ENCODE data around the gene SUPT3H.

The SUPT3H gene

DNA sequence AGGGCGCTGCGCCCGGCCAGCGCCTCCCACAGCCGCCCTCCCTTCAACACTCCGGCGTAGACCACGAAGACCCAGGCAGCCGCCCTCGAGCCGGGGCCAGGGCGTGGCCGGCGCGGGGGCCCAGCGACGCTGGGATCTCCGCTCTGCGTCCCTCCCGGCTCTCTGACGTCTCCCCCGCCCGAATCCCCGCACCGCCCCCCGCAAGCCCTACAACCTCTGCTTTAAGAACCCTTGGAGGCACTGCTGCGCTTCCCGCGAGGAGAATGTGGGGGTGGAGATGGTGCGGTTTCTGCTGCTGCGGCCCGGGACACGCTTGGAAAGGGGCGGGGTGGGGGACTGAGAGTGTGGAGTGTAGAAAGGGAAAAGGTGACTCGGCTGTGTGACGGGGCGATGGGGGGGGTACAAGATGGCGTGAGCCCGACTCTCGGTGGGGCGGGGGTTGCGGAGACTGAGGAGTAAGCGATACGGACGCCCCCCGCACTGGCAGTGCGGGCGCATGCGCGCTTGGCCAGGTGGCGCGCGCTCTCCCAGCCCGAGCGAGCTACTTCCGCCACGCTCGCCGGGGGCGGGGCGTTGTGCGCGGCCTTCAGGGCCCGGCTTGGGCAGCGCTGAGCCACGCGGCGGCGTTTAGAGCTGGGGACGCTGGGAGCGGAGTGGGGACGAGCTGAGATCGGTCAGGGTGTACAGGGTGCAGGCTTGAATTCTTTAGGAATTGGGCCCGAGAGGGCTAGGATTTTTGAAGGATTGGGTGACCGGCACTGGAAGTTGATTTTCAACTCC lies at the start of gene SUPT3H:
TSS of gene SUPT3H (minus strand) at position 381 of the 780 bp plus-strand sequence.
- peak; percentile 92 for DNase-seq

DNA sequence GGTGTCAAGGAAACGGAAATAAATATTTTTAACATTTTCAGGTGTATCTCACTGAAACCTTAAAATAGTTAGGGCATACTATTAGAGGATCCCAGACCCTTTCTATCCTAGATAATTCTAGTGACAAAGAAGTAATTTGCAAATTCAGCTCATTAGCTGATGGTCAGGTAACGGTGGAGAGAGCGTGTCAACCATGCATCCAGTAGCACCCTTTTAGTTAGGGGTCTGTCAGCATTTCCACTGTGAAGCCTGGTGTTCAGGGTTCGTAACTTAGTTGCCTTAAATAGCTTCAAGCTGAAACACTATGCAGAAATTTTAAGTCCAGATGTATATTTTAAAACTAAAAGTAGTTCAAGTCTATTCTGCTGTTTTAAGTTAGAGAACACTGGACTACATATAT lies 48.5 kb upstream of the SUPT3H start:
- DNase-seq = no peak

DNA sequence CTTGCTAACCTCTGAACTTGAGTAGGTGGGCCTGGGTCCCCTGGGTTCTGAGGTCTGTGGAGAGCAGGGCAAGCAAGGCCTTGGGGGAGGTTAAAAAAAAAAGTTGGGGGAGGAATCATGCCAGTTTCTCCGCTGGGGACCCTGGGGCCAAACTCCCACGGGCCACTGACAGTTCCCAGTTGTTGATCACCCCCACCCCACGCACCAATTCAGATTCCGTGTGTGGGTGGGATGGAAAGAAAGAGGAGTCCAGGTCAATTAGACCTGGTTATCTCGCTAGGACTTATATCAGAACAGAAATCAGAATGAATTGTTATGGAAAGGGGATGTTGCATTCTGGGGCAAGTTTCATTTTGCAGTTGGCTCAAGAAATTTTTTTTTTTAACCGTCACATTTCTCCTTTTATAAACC lies 46.7 kb upstream of the SUPT3H start:
- DNase-seq = no peak

DNA sequence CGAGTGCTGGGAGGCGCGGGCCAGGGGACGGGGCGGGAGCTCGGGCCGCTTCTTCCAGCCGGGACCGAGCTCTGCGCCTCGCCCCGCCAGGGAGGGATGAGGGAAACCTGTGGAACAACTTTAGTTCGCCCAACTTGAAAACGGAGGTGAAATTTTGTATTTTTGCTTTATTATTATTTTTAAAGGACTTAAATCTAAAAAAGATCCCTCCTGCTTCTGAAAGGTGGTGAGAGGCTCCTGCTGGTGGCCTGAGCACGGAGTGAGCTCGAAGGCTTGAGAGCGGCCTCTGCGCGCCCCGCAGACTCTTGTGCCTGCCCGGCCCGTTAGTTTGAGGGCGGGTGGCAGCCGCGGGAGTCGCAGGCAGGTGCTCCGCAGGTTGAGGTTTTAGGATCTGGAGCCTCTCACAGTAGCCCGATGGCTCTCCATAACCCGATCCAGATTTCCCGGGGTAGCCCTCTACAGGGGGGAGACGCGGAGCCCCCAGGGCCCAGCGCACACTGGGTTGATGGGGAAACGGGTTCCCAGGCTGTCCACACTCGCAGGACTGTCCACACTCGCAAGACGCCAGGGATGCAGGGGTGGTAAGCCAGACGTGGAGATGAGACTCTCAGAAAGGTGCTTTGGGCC lies 46.2 kb upstream of the SUPT3H start:
- DNase-seq = no peak

DNA sequence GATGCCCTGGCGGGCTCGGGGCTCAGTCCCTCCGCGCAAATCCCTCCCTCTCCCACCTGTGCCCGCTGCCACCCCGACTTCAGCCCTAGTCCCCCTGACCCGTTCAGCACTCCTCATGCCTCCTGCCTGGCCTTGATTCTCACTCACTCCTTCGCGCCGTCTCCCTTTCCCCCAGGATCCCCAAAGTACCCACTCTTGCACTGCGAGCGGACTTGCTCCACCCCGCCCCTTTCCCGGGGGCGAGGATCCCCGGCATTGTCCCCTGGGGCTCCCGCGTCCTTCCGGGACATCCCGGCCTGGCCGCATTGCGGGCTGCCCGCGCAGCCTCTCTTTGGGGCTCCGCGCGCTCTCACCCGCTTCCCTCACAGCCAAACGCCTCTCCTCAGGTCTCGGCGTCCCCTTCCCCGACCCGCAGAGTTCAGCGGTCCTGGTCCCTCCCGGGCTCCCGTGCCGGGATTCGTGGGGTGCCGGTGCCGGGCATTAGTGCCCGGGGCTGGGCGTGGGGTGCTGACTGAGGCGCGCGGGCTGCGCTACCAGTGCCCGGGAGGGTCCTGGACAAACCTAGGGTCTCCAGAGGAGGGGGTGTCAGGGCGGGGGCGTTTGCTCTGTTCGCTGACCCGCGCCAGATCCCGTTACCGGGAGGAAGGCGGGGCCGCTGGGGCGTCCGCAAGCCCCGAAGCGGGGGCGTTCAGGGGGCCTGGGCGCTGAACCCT lies 45.5 kb upstream of the SUPT3H start:
- peak; percentile 18 for DNase-seq

DNA sequence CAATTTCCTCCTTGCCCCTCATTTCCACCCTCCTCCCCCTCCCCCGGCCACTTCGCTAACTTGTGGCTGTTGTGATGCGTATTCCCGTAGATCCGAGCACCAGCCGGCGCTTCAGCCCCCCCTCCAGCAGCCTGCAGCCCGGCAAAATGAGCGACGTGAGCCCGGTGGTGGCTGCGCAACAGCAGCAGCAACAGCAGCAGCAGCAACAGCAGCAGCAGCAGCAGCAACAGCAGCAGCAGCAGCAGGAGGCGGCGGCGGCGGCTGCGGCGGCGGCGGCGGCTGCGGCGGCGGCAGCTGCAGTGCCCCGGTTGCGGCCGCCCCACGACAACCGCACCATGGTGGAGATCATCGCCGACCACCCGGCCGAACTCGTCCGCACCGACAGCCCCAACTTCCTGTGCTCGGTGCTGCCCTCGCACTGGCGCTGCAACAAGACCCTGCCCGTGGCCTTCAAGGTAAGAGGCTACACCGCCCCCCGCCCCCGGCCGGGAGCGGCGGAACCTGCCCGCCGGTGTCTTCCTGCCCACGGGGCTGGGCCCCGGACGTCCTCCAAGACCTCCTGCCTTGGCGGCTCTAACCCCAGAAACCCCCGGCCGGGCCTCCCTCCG lies 44.9 kb upstream of the SUPT3H start:
- DNase-seq = peak; percentile 61

DNA sequence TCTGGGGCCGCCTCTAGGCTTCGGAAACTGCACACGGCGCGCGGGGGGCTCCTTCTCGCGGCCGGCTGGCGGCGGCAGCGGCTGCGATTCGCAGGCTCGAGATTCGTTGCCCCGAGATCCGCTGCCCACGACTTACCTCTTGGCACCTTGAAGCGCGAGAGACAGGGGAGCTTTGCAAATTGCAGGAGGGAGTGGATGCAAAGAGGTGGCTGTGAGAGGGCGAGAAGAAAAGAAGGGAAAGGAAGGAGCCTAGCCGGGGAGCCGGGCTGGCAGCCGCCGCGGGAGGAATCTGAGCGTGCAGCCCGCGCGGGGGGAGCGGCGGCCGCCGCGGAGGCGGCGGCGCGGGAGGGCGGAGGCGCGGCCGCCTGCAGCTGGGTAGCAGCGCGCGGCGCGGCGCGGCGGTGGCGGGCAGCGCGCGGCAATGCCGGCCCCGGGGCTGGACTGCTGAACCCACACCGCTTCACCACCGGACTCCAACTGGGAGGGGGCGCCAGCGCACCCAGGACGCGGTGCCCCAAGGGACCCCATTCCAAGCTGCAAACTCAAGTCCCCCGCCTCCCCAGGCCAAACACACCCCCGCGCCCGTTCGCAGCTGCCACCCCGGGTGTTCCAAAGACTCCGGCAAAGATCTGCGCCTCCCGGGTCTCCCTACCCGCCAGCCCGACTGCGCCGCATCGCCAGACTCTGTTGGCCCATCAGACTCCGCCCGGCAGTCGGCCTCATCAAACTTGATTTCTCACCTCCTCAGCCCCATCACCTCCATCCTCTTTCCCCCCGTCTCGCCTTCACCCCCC lies 44.2 kb upstream of the SUPT3H start:
- peak; percentile 78 for DNase-seq

DNA sequence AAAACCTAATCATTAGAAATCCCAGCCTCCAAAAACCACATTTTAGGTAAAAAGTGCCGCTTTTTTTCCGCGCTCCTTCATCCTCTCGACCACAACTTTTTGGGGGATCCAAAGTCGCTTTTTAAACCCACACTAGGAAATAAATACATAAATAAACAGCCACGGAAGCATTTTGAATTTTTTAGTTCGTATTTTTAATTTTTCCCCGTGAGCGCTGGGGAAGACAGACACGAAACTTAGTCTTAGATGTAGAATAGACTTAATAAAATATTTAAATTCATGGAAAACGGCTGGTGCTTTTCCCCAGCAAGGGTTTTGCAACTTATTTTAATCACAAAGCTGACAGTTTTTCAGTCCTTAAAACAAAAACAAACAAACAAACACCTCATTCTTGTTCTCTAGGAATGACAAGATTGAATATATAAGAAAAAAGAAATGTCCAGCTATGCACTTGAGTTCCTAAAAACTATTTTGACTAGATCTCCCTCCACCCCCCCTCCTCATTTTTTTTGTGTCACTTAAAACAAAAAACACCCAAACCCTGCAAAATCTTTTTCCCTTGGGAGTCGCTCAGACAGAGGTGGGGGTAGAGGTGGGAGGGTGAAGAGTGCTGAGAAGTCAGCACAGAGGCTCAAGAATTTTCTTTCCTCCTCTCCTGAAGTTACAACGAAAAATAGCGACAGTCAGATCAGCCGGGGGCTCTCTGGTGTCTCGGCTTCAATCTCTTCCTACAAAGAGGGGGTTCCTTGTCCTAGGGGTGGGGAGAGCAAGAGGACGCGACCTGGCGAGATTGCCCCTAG lies 43.4 kb upstream of the SUPT3H start:
- no peak for DNase-seq

DNA sequence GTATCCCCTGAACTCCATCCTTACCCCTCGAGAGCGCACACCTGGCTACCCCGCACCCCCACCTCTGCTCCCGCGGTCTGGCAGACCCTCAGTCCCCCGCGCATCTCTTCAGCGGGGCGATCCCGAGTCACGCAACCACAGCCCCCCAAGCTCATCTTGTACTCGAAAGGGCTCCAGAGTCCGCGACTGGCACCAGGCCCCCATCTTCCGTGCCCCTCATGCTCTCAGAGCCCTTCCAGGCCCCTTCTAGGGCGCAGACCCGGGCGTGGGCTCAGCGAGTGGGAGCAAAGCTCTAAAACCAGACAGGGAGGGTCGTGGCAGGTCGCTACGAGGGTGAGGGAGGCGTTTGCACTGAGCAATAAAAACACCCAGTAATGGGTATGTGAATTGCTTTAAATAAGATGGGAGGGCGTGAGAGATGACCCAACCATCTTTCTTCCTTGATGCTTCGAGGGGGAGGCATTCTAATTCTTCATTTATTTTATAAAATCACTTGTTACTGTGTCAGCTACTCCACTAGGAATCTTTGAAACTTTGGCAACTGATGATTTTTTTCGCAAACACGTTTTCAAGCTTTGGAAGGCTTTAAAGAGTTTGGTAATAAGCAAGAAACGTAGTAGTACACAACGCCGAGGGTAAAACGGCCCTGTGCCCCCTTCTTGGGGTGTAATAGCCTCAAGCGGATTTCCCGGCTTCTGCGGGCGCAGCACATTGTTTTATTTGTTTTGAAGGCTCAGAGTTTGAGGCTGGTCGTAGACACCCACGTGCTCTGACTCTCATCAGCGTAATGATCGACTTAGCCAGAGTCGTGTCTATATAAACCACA lies 42.6 kb upstream of the SUPT3H start:
- peak; percentile 72 for DNase-seq

DNA sequence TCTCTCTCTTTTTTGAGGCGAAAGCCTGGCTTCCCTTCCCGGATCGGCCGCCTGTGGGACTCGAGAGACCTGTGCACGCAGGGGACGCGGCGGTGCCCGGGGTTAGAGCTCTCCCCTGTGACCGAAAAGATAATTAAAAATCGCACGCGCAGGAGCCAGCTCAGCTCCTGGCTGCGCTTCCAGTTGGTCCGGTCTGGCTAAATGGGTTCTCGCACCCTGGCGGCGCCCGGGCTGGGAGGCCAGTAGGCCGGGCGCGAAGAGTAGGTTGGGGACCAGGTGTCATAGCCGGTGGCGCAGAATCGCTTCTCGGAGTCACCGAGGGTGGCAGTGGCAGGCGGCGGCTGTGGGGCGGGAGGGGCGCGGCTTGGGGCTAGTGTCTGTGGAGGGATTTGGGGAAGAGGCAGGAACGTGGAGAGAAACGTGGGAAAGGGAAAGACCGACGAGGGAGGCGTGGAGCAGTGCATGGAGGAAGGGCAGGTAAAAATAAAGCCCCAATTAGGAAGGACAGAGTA lies 41.9 kb upstream of the SUPT3H start:
- DNase-seq = peak; percentile 74

DNA sequence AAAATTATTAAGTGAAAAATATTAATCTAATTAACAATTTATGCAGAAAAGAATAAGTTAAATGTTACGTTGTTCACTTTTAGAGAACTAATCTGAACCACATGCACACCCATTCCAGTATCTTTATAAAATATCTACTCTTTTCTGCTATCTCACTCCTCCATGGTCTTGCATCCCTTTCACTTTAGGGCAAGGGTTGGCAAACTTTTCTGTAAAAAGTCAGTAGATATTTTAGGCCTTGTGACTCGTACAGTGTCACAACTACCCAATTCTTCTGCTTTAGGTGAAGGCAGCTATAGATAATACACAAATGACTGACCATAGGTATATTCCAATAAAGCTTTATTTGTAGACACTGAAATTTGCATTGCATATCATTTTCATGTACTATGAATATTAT lies 39.7 kb upstream of the SUPT3H start:
- DNase-seq = no peak

DNA sequence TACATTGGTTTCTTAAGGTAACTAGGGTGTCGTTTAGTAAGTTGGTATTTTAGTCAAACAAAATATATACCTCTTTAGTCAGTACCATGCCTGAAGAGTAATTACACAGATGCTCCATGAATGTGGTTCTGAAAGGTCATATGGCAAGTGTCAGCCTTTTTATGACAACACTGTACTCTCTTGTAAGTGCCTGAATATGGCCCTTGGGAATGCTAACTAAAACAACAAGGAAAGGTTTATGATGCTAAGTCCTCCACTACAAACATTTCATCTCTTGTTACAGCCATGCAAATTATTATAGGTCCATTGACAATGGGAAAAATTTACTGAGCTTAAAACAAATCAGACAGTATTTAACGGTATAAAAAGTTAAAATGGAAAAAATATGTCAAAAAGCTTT lies 39.0 kb upstream of the SUPT3H start:
- peak; percentile 31 for DNase-seq

DNA sequence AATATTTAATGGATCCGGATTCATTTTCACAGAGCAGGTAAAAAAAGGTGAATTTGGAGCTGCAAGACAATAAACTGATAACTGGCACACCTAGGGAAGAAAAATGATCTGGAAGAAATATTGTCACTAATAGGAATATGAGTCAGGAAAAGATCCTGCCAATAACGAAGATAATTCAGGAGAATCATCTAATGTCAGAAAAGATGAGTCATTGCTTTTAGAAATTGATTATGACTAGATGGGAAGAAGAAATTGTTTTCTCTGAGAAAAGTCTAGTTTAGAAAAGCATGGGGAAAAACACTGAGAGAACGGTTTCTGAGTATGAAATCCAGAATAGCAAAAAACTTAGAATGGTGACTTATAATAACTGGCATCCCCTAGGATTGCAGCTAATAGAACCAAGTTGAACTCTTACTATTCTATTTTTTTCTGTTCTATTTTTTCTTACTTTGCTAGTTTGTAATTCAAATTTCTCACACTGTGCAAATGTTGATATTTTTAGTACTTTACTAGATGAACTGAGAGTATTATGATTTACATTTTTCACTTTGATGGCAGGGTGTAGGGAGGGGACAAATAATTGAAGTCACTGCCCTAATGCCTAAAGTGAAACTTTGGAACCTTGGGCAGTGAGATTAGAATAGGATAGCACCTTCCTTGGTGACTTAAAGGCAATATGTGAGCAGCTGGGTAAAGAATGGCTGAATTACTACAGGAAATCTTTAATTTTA lies 38.2 kb upstream of the SUPT3H start:
- DNase-seq = no peak

DNA sequence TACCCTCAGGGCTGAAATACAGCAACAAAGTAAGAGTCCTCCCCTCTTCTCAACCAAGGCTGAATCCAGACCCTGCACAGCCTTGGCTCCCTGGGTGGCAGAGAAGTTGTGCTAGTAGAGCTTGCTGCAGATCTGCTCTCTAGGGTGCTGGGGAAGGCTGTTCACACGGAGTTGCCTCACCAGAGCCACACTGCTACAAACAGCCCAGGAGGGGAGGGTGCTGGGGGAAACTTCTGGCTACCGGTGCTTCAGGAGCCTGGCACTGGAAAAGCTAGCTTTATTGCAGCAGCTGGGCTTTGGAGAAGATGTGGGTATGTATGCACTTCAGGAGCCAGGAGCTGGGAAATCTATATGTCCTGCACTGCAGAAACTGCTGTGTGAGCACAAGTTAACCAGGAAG lies 37.6 kb upstream of the SUPT3H start:
- no peak for DNase-seq

DNA sequence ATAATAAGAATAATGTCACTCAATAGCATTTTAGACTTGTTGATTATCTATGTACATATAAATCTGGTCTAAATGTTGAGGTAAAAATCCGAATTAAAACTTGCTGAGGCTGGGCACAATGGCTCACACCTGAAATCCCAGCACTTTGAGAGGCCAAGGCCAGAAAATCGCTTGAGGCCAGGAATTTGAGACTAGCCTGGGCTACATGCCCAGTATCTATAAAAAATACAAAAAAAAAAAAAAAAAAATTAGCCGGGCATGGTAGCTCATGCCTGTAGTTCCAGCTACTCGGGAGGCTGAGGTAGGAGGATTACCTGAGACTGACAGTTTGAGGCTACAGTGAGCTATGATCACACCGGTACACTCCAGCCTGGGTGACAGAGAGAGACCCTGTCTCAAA lies 34.2 kb upstream of the SUPT3H start:
- no peak for DNase-seq

DNA sequence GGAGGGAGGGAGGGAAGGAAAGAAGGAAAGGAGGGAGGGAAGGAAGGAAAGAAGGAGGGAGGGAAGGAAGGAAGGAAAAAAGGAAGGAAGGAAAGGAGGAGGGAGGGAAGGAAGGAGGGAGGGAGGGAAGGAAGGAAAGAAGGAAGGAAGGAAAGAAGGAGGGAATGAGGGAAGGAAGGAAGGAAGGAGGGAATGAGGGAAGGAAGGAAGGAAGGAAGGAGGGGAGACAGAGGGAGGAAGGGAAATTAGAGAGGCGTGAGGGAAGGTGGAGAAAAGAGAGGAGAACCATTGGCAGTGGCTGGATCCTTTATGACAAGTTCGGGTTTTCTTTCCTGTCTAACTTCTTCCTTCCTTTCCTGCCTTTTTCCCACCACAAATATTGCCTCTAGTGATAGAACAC lies 22.3 kb upstream of the SUPT3H start:
- DNase-seq = no peak

DNA sequence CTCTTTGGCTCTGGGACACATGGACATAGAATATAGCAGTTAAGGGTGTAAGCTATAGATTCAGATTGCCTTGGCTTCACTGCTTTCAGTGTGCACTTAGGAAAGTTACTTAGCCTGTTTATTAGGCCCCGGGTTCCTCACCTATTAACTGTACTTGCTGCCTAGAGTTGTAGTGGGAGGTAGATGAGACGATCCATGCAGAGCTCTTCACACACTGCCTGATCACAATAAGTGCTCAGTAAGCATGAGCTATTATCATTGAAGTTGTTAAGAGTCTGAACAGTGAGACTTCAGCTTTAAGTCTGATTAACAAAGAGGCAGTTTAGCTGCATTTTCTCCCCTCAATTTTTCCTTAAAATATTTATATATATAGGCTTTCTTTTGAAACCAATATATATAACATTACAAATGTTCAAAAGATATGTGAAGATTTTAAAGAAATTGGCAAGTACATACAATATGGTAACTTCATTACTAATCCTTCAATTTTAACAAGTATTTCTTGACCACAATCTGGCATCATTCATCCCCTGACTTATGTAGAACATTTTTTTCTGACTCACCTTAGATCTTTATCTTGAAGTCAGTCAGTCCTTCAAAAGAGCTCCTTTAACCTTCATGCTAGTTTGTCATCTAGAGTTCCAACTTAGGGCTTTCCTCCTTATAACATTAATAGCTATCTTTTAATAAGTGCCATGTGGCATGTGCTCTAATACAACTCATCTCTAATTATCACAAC lies 20.5 kb upstream of the SUPT3H start:
- DNase-seq = peak; percentile 21

DNA sequence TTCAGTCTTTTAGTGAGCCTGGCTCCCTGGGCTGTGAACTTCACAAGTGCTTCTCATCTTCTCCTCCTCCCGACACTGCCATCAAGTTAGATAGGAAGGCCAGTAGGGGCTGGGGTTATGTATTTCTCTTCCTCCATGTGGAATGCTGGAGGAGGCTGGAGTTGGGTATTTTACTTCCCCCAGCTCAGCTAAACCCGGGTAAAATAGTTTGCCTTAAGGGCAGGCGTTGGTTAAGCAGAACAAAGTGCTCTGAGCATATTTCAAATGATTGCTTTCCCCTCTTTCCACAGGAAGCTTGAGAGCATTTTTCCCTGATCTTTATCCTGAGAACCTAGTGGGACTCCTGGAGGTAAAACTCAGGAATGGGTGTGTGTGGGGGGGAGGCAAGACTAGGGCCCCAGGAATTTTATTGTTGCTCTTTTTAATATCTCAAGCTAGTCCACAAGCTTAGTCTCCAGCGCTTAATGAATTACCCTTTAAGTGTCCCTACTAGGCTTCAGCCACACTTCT lies 16.9 kb upstream of the SUPT3H start:
- DNase-seq = no peak

DNA sequence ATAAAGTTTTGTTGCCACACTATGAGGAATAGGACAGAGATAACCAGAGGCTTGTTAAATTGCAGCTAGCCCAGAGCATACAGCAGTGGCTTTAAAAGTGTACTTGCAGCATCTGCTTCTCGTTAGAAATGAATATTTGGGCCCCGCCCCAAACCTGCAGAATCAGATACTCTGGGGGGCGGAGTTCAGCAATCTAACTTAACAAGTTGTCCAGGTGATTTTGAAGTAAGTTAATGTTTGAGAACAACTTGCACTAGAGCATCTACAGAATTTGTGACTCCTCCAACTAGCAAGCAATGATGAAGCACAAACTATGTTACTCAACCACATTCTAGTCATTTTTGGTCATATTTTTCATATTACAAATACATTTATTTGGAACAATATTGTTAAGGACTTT lies 10.6 kb upstream of the SUPT3H start:
- peak; percentile 75 for DNase-seq

All from HCEC 1CT (cell line).